Endodermal cell (in vitro differentiated cells): Measurements from ENCODE around the gene TM9SF3. TPM values are rescaled to one million over a fixed set of nuclear protein-coding genes. Genes with fewer than 3 reads are reported as not detected.

Experiments
- DNase-seq: peaks from one replicate; pipeline ENCODE4 v3.0.0-alpha.2; 2017
- H3K27ac ChIP-seq: 2 replicates; pipeline ENCODE4 v1.5.1; 2013; ENCODE audit warnings: mild to moderate bottlenecking, low read depth, low read length, moderate library complexity
- H3K27me3 ChIP-seq: 2 replicates; pipeline ENCODE4 v1.6.1; 2013; ENCODE audit warnings: mild to moderate bottlenecking, low read length, moderate library complexity; ENCODE audit not compliant: insufficient read depth, control insufficient read depth, poor library complexity, severe bottlenecking
- H3K36me3 ChIP-seq: 2 replicates; pipeline ENCODE4 v1.7.0; 2013; ENCODE audit warnings: mild to moderate bottlenecking, low read length, moderate library complexity; ENCODE audit not compliant: control insufficient read depth, insufficient read depth
- H3K4me1 ChIP-seq: one replicate; pipeline ENCODE4 v1.7.0; 2013; ENCODE audit warnings: low read length; ENCODE audit not compliant: control insufficient read depth, insufficient read depth
- H3K4me3 ChIP-seq: 2 replicates; pipeline ENCODE4 v1.5.1; 2013; ENCODE audit warnings: mild to moderate bottlenecking, low read length, moderate library complexity
- H3K9ac ChIP-seq: 2 replicates; pipeline ENCODE4 v1.6.1; 2013; ENCODE audit warnings: mild to moderate bottlenecking, low read length, moderate library complexity; ENCODE audit not compliant: poor library complexity, severe bottlenecking; ENCODE audit errors: extremely low read depth
- H3K9me3 ChIP-seq: 2 replicates; pipeline ENCODE4 v1.6.1; 2013; ENCODE audit warnings: mild to moderate bottlenecking, low read length, moderate library complexity; ENCODE audit not compliant: control insufficient read depth
- H3K27ac Mint-ChIP-seq: 2 replicates; pipeline ENCODE4 v1.8.0; 2020; ENCODE audit warnings: mixed read lengths
- H3K27me3 Mint-ChIP-seq: 2 replicates; pipeline ENCODE4 v1.8.0; 2021; ENCODE audit warnings: mild to moderate bottlenecking, mixed read lengths; ENCODE audit not compliant: insufficient read depth
- H3K36me3 Mint-ChIP-seq: 2 replicates; pipeline ENCODE4 v1.8.0; 2020; ENCODE audit warnings: low read depth, mixed read lengths
- H3K4me1 Mint-ChIP-seq: 2 replicates; pipeline ENCODE4 v1.8.0; 2020; ENCODE audit warnings: mixed read lengths
- H3K4me3 Mint-ChIP-seq: 2 replicates; pipeline ENCODE4 v1.8.0; 2020; ENCODE audit warnings: mild to moderate bottlenecking, moderate library complexity, mixed read lengths
- H3K9me3 Mint-ChIP-seq: 2 replicates; pipeline ENCODE4 v1.8.0; 2020; ENCODE audit warnings: mild to moderate bottlenecking, mixed read lengths
- CTCF ChIP-seq: fragments of 200-600 bp; sonication (generic); conservative IDR thresholded peaks from 2 replicates; pipeline ENCODE4 v1.5.0; 2021; ENCODE audit warnings: antibody characterized with exemption, mild to moderate bottlenecking
- WGBS, 2 experiments: methylation state at CpG; one replicate each; pipeline versions ENCODE4 v1.1.5 to v1.1.7; 2013; ENCODE audit warnings: missing lambda C conversion rate in 2 of 2, mixed read lengths in 1 of 2; ENCODE audit not compliant: insufficient coverage in 1 of 2, insufficient read length in 1 of 2; 5-methylcytosine and 5-hydroxymethylcytosine counted together
- total RNA-seq, 2 donors: library from RNA; stranded (reverse); fragmentation: NEBNext Ultra II Directional in 1 of 2; extraction: Animal tissue kit (Norgen Biotek cat#: 25700) in 1 of 2; gene quantifications; 2 replicates in 1 of 2; 3 replicates in 1 of 2; pipeline ENCODE4 v1.2.1, GENCODE V29; 2021

TM9SF3 gene
- total RNA-seq, 2 donors from 2014 or later: 134 to 137 TPM

GRCh38 chr10:96493254-96493653, 93.6 kb downstream of the TM9SF3 start:
- Mint-ChIP-seq H3K27me3 (no peaks in the 10 kb centered on the region), H3K4me1 (no peaks in the 10 kb centered on the region), H3K9me3 (no peaks in the 10 kb centered on the region), H3K36me3 (no peaks in the 10 kb centered on the region), H3K4me3 (no peak overlapping the region), H3K27ac (no peak overlapping the region)
- TF ChIP-seq CTCF: no peak
- Histone ChIP-seq H3K9me3 (no peaks in the 10 kb centered on the region), H3K27me3 (no peaks in the 10 kb centered on the region), H3K9ac (no peak overlapping the region), H3K27ac (no peak overlapping the region), H3K4me3 (no peak overlapping the region), H3K36me3 (no peaks in the 10 kb centered on the region), H3K4me1 (no peaks in the 10 kb centered on the region)
- WGBS, 2 experiments: 97 to 100% methylated on average over 1 to 2 of the region's 2 CpGs
- DNase-seq: peak; percentile 20

- Histone ChIP-seq H3K9ac (no peak overlapping the region), H3K27ac (no peak overlapping the region), H3K9me3 (no peaks in the 10 kb centered on the region), H3K36me3 (no peaks in the 10 kb centered on the region), H3K4me1 (no peaks in the 10 kb centered on the region), H3K4me3 (no peak overlapping the region), H3K27me3 (no peaks in the 10 kb centered on the region)
- Mint-ChIP-seq H3K27ac (no peak overlapping the region), H3K27me3 (no peaks in the 10 kb centered on the region), H3K4me1 (no peaks in the 10 kb centered on the region), H3K9me3 (no peaks in the 10 kb centered on the region), H3K36me3 (no peaks in the 10 kb centered on the region), H3K4me3 (no peak overlapping the region)
- 86 to 100% methylated on average over 1 to 3 of the region's 3 CpGs for WGBS, 2 experiments
- DNase-seq: no peak
- peak; percentile 70 for TF ChIP-seq CTCF
These were observed 95.5 kb downstream of the TM9SF3 start for GRCh38 chr10:96491303-96491702.

GRCh38 chr10:96488161-96488935, 98.5 kb downstream of the TM9SF3 start:
- no peak for TF ChIP-seq CTCF
- Histone ChIP-seq H3K4me1 (no peaks in the 10 kb centered on the region), H3K4me3 (no peak overlapping the region), H3K36me3 (no peaks in the 10 kb centered on the region), H3K9ac (no peak overlapping the region), H3K27ac (no peak overlapping the region), H3K9me3 (no peaks in the 10 kb centered on the region), H3K27me3 (no peaks in the 10 kb centered on the region)
- Mint-ChIP-seq H3K4me3 (no peak overlapping the region), H3K27me3 (no peaks in the 10 kb centered on the region), H3K9me3 (no peaks in the 10 kb centered on the region), H3K27ac (no peak overlapping the region), H3K36me3 (no peaks in the 10 kb centered on the region), H3K4me1 (no peaks in the 10 kb centered on the region)
- 90 to 92% methylated on average over 12 to 14 of the region's 14 CpGs for WGBS, 2 experiments
- DNase-seq: no peak
